ENCODE measurements around the gene CNTN6.

DNA sequence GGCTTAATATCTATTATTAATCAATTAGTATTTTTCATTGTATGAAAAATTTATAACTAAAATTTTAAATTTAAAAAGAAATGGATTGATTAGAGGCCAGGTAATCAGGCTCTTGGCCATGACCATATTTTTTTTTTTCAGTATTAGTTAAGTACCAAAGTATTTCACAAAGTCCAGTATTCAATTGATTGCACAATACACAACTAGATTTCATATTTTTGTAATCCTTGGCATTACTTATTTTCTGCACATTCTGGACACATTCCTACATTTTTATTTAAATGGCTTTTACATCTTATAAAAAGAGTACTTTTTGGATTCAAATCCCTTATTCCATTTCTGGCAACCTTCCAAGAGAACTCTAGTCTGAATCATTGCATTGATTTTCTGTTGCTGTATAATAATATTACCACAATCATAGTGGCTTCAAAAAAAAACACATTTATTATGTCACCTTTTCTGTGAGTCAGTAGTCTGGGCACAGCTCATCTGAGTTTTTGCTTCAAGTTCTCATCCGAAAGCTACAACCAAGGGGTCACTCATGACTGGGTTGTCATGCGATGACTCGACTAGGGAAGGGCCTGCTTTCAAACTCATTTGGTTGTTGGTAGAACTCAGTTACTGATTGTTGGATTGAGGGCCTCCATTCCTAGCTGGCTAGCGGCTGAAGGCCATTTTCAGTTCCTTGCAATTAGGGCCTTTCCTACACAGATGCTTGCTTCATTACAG, 90.7 kb downstream of the CNTN6 start:
- no peak for TF ChIP-seq CTCF (IDR thresholded peaks at IDR 0.05)
- TF ChIP-seq POLR2A (IDR thresholded peaks at IDR 0.05), result no peak

Data from adrenal gland (tissue), 5 donors.